Measurements from ENCODE around the gene THAP3.

Gene THAP3

DNA sequence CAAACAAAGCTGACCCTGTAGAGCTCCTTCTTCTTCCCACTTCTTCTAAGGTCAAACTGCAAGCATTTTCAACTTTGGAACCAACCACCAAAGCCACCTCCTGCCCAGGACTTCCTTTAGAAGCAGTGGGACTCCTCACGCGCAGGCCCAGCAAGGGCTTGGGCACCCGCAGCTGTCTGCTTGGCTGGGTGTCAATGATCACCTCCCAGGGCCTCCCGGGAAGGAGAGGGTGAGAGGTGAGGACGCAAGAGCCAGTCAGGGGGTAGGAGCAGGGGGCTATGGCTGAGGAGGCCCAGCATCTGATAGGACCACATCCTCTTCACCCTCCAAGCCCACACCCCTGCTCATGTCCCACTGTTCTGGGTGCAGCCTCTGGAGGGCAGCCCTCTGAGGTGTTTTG lies 32.2 kb upstream of the THAP3 start:
- Histone ChIP-seq H3K9ac (ENCODE audit: low read depth, low read length, poor library complexity, severe bottlenecking) (no peak overlapping the region), H3K9me2 (replicated peaks; ENCODE audit: low read depth, low read length) (no peaks in the 10 kb centered on the region), H3K9me3 (ENCODE audit: insufficient read depth, low read depth, low read length) (no peaks in the 10 kb centered on the region), H3K27me3 (ENCODE audit: insufficient read depth, low read length, poor library complexity, severe bottlenecking) (no peaks in the 10 kb centered on the region), H3K4me3 (ENCODE audit: low read length, poor library complexity, severe bottlenecking) (no peak overlapping the region), H3K4me2 (ENCODE audit: low read depth, low read length, poor library complexity, severe bottlenecking) (no peak overlapping the region), H3K79me2 (ENCODE audit: insufficient read depth, low read length) (peaks cover 19% of the 10 kb centered on the region), H3F3A (ENCODE audit: low read depth) (no peaks in the 10 kb centered on the region), H3K36me3 (ENCODE audit: insufficient read depth, low read length) (peaks cover 66% of the 10 kb centered on the region; the same call in 1 of the 2 replicates), H3K4me1 (ENCODE audit: insufficient read depth, low read length, poor library complexity, severe bottlenecking) (peaks cover 3% of the 10 kb centered on the region), H2AFZ (ENCODE audit: low read length) (no peak overlapping the region), H4K20me1 (ENCODE audit: insufficient read depth, low read length, poor library complexity, severe bottlenecking) (peaks cover 17% of the 10 kb centered on the region)
- TF ChIP-seq, protein P1, sequence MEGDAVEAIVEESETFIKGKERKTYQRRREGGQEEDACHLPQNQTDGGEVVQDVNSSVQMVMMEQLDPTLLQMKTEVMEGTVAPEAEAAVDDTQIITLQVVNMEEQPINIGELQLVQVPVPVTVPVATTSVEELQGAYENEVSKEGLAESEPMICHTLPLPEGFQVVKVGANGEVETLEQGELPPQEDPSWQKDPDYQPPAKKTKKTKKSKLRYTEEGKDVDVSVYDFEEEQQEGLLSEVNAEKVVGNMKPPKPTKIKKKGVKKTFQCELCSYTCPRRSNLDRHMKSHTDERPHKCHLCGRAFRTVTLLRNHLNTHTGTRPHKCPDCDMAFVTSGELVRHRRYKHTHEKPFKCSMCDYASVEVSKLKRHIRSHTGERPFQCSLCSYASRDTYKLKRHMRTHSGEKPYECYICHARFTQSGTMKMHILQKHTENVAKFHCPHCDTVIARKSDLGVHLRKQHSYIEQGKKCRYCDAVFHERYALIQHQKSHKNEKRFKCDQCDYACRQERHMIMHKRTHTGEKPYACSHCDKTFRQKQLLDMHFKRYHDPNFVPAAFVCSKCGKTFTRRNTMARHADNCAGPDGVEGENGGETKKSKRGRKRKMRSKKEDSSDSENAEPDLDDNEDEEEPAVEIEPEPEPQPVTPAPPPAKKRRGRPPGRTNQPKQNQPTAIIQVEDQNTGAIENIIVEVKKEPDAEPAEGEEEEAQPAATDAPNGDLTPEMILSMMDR (conservative IDR thresholded peaks at IDR 0.05; ENCODE audit: low read length): no peak
- no peak for TF ChIP-seq EZH2phosphoT487 (IDR thresholded peaks at IDR 0.05; ENCODE audit: borderline replicate concordance)

DNA sequence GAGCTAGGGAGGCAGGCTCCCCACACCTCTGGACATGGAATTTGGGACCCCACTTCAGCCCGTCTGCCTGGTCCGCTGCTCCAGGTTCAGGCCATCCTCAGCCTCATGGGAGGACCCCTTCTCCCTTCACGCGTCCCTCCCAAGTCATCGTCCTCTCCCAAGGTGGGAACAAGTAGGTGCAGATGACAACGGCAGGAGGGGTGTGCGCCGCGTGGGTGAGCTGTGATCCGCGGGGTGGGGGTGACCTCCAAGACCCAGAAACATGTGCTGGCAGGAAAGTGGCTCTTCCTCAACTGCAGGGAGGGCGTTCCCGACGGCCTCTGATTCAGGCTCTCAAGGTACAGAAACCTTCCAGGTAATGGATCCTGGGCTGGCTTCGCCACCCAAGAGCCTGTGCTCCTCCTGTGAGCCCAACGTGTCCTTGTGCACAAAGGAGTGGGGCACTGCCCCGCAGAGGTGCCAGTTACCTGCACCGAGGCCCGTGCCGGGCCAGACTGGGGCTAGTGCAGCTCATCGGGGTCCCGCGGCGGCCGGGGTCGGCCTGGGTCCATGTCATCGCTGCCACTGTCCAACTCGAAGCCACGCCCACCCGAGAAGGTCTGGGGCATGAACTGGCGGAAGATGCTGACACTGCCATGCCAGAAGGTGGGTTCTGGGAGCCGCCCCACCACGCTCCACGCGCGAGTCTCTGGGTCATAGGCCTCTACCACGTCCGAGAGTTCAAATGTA lies 31.6 kb upstream of the THAP3 start:
- Histone ChIP-seq H3K36me3 (ENCODE audit: insufficient read depth, low read length) (peaks cover 72% of the 10 kb centered on the region; the same call in 1 of the 2 replicates), H3K4me3 (ENCODE audit: low read length, poor library complexity, severe bottlenecking) (no peak overlapping the region), H3K9ac (ENCODE audit: low read depth, low read length, poor library complexity, severe bottlenecking) (no peak overlapping the region)

DNA sequence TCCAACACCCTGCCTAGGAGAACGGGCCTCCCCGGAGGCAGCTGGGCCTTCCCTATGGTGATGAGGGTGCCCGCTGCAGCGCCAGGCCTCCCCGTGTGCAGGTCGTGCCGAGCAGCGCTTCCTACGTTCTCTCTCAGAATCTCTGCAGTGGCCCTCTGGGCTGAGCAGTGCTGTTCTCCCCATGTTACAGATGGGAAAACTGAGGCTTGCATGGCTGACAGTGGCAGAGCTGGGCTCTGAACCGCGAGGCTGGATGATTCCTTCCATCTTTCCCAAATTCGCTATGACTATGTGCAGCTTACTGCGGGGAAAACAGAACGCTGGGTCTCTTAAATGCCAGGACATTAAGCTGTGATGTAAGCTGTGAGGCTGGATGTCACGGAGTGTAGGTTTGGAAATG lies 30.9 kb upstream of the THAP3 start:
- Histone ChIP-seq H3K4me2 (ENCODE audit: low read depth, low read length, poor library complexity, severe bottlenecking) (no peak overlapping the region), H3K27me3 (ENCODE audit: insufficient read depth, low read length, poor library complexity, severe bottlenecking) (no peaks in the 10 kb centered on the region), H3K36me3 (ENCODE audit: insufficient read depth, low read length) (peaks cover 70% of the 10 kb centered on the region; the same call in 1 of the 2 replicates), H3F3A (ENCODE audit: low read depth) (no peaks in the 10 kb centered on the region), H3K4me3 (ENCODE audit: low read length, poor library complexity, severe bottlenecking) (no peak overlapping the region), H3K9ac (ENCODE audit: low read depth, low read length, poor library complexity, severe bottlenecking) (no peak overlapping the region), H4K20me1 (ENCODE audit: insufficient read depth, low read length, poor library complexity, severe bottlenecking) (peaks cover 22% of the 10 kb centered on the region), H3K79me2 (ENCODE audit: insufficient read depth, low read length) (peaks cover 33% of the 10 kb centered on the region), H3K9me3 (ENCODE audit: insufficient read depth, low read depth, low read length) (no peaks in the 10 kb centered on the region), H3K4me1 (ENCODE audit: insufficient read depth, low read length, poor library complexity, severe bottlenecking) (peaks cover 12% of the 10 kb centered on the region), H3K9me2 (replicated peaks; ENCODE audit: low read depth, low read length) (no peaks in the 10 kb centered on the region), H2AFZ (ENCODE audit: low read length) (no peak overlapping the region)
- TF ChIP-seq, protein P1 (conservative IDR thresholded peaks at IDR 0.05; ENCODE audit: low read length): no peak
- no peak for TF ChIP-seq EZH2phosphoT487 (IDR thresholded peaks at IDR 0.05; ENCODE audit: borderline replicate concordance)

More for the DNA sequence above, 31.6 kb upstream of the THAP3 start:
- peaks cover 25% of the 10 kb centered on the region for H3K79me2 ChIP-seq (ENCODE audit: insufficient read depth, low read length)
- H3K9me3 ChIP-seq (ENCODE audit: insufficient read depth, low read depth, low read length): no peaks in the 10 kb centered on the region
- no peaks in the 10 kb centered on the region for H3F3A ChIP-seq (ENCODE audit: low read depth)
- no peak overlapping the region for H3K4me2 ChIP-seq (ENCODE audit: low read depth, low read length, poor library complexity, severe bottlenecking)
- peaks cover 21% of the 10 kb centered on the region for H4K20me1 ChIP-seq (ENCODE audit: insufficient read depth, low read length, poor library complexity, severe bottlenecking)
- H3K9me2 ChIP-seq (replicated peaks; ENCODE audit: low read depth, low read length): no peaks in the 10 kb centered on the region
- H3K4me1 ChIP-seq (ENCODE audit: insufficient read depth, low read length, poor library complexity, severe bottlenecking): peaks cover 9% of the 10 kb centered on the region
- no peaks in the 10 kb centered on the region for H3K27me3 ChIP-seq (ENCODE audit: insufficient read depth, low read length, poor library complexity, severe bottlenecking)
- no peak for TF ChIP-seq EZH2phosphoT487 (IDR thresholded peaks at IDR 0.05; ENCODE audit: borderline replicate concordance)
- TF ChIP-seq, protein P1 (conservative IDR thresholded peaks at IDR 0.05; ENCODE audit: low read length): no peak
- H2AFZ ChIP-seq (ENCODE audit: low read length): no peak overlapping the region
